Stimulated activated CD4-positive, alpha-beta T cell treated with anti-CD3 and anti-CD28 coated beads, Interleukin-2, amount 100 ng/mL, for 4 hours (primary cell): ENCODE data around the gene ZNHIT2.
A peak's percentile ranks its signal among the peaks of the same experiment; 100 is the strongest.
"Not testable (repeated sequence)": the region's sequence is repeated elsewhere in the genome, so short reads cannot be mapped to it uniquely, and the experiment has no call there.

ENCODE experiments used
- DNase-seq: peaks from one replicate; pipeline ENCODE4 v3.0.0-alpha.2; 2020; ENCODE audit warnings: low read depth

Gene ZNHIT2

GRCh38 chr11:65119670-65119995 is 2.1 kb upstream of the ZNHIT2 start:
- DNase-seq: no peak

GRCh38 chr11:65118891-65119669 is 1.6 kb upstream of the ZNHIT2 start:
- DNase-seq: not testable (repeated sequence)

GRCh38 chr11:65118097-65118837 is 766 bp upstream of the ZNHIT2 start:
- no peak for DNase-seq

- peak; percentile 58 for DNase-seq
Measured at GRCh38 chr11:65116370-65117205, 913 bp downstream of the ZNHIT2 start.

- no peak for DNase-seq
Measured at GRCh38 chr11:65115361-65116082, 2.0 kb downstream of the ZNHIT2 start.

- DNase-seq: no peak
Measured at GRCh38 chr11:65114538-65115171, 2.8 kb downstream of the ZNHIT2 start.

- no peak for DNase-seq
Measured at GRCh38 chr11:65113839-65114238, 3.7 kb downstream of the ZNHIT2 start.

- DNase-seq: no peak
Measured at GRCh38 chr11:65113361-65113756, 4.1 kb downstream of the ZNHIT2 start.

GRCh38 chr11:65112546-65113360 is 4.7 kb downstream of the ZNHIT2 start:
- peak; percentile 65 for DNase-seq

GRCh38 chr11:65111744-65112545 is 5.6 kb downstream of the ZNHIT2 start, which contains the start of gene TM7SF2:
Gene TM7SF2, plus strand, starts transcription at chr11:65111872. Its CDS starts 144 bp downstream, at chr11:65112016.
- DNase-seq: peak; percentile 93

GRCh38 chr11:65111159-65111743 is 6.2 kb downstream of the ZNHIT2 start:
- no peak for DNase-seq

- DNase-seq: peak; percentile 87
Measured at GRCh38 chr11:65110354-65110861, 7.1 kb downstream of the ZNHIT2 start.

GRCh38 chr11:65109231-65110198 is 8.0 kb downstream of the ZNHIT2 start:
- no peak for DNase-seq

- DNase-seq: no peak
Measured at GRCh38 chr11:65108469-65109123, 8.9 kb downstream of the ZNHIT2 start.

- DNase-seq: no peak
Measured at GRCh38 chr11:65107751-65108468, 9.6 kb downstream of the ZNHIT2 start.

GRCh38 chr11:65107078-65107477 is 10.4 kb downstream of the ZNHIT2 start:
- no peak for DNase-seq

- no peak for DNase-seq
Measured at GRCh38 chr11:65104628-65105027, 12.9 kb downstream of the ZNHIT2 start.
